NCI-H510A treated with DMSO at 0.1 percent for 48 hours (cell line): Measurements from ENCODE around the gene SERPINE3.

Source experiments
- DNase-seq: peaks from one replicate; lab custom pipeline; 2025; lab: John Stamatoyannopoulos, UW

The SERPINE3 gene

DNA sequence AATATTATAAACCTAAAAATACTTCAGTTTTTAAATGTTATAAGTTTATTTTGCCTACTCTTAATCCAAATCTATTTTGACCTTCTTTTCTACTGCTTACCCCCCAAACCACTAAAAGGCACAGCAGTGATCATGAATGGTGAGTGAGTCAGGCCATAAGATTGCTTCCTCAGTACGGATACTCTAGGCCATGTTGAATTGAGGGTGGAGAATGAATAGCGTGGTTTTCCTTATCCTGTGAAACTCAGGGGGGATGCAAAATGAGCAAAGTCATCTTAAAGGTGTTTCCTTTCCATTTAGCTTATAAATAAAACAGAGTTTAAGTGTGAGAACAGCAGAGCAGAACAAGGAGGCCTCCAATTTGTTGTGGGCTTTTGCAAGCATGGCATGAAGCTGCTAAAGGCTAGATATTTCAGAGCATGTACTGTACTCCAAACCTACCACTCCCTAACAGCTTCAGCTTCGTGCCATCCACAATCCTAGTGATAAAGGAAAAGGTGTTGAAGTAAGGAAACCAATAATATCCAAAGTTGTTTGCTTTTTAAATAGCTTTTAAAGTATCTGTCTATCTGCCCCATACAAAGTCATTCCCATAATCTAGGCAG, 25.0 kb downstream of the SERPINE3 start:
- DNase-seq: no peak

DNA sequence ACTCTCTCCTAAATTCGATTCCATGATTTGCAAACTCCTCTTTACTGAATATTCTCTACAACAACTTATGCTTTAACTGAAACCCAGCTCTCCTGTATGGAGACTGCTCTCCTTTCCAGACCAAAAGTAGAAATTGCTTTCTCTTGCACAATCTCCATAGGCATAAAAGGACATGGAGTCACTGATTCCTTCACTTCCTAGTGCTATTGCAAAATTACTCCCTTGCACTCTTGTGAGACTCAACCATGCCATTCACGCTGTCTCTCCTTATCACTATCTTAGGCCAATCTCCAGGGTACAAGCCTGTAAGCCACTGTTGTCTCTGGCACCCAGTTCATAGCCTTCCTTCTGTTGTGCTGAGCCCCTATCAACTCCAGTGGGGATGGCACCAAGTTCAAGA, 30.6 kb downstream of the SERPINE3 start:
- no peak for DNase-seq

DNA sequence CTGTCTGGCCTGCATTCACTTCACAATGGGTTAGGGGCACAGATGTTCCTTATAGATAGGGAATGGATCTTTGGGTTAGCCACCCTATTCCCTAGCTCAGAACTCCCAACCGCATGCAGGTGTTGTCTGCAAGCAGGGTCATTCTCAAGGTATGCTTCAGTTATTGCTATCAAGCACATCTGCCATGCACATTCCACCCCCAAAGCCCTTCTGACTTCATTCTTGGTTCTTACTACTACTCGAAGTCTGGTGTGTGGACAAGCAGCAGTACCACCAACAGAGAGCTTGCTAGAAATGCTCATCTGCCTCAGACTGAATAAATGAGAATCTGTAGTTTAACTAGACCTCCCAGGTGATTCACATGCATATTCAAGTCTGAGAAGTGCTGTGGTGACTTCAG, 31.3 kb downstream of the SERPINE3 start:
- no peak for DNase-seq

DNA sequence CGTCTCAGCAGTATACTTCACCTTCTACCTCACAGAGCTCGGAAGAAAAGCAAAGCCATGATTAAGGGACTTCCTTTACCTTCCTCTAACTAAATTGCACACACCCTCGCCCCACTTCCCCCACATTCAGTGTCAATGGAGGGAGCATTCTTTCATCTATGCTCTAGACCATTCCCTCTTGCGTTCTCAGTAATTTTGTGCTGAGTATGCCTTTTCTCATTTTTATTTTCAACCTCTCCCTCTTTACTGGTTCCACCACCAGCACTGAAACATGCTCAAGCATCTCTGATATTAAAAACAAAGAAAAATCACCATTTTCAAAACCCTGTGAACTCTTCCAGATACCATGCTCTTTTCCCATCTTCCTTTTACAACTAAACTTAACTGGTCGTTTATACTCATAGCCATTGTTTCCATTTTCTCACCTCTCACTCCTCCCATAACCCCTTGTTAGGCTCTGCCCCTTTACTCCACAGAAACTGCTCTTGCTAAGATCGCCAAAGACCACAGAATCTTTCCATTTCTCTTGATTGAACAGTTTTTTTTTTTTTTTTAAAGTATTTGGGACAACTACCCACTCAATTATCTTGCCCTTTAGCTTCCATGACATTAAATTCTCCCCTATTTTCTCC, 32.4 kb downstream of the SERPINE3 start:
- DNase-seq: no peak

DNA sequence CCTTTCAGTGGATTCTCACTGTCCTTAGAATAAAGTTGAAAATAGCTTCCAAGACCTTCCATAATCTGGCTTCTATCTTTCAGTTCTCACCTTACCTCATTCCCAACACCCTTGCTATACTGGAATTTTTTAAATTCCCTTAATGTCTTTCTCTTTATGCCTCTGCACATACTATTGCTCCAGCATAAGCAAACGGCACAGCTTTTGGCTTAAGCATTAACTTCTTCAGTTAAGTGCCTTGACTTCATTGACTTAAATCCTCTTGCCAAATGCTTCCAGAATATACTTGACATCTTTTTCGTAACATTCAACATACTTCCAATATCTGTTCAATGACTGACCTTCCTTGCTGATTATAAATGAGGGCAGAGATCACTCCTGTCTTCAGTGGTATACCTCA, 34.0 kb downstream of the SERPINE3 start:
- no peak for DNase-seq

DNA sequence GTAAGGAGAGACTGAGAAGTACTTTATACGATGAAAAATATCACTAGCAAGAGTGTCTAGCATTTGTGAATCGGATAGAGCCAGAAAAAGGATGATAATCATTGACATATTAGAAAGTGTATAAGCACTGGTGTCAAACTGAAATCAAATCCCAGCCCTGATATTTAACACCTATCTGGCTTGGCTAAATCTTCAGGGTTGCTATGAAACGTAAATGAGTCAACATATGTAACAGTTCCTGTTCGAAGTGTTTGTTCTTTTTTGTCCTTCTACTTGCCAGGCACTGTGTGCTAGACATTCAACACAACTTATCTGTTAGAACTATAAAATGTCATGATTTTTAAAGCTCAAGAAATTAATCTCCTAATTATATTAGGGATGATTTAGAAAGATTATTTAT, 40.8 kb downstream of the SERPINE3 start:
- peak; percentile 67 for DNase-seq

DNA sequence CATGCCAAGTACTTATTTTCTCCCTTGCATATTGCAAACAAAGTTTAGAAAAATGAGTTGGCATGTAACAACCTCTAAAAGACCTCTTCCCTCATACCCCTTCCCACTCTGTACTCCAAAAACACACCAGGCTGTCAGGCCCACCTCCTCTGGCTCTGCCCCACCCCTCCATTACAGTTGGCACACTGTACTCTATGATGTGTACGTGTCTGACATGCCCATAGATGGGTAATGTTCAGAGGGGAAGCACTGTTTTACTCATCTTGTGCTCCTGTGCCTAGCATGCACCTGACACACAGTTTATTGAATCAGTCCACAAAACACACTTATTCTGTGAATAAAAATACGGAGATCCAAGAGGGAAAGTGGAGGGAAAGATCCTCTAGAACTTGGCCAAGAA, 45.6 kb downstream of the SERPINE3 start:
- no peak for DNase-seq

DNA sequence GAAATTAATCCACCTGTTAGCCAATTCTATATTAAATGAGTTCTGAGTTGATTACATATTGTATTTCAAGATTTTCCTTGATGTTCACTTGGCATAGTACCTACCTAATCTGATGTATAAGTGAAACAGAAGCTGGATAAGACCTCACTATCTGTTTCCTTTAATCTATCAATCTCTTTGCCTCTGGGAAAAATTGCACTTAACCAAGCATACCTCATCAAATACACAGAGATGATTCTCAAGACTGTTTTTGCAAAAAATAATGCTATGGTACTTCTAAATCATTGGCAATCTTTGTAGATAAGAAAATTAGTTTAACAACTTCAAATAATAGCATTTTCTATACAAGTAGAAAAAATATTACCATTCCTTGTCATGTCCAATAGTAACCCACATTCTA, 55.2 kb downstream of the SERPINE3 start:
- DNase-seq: no peak

DNA sequence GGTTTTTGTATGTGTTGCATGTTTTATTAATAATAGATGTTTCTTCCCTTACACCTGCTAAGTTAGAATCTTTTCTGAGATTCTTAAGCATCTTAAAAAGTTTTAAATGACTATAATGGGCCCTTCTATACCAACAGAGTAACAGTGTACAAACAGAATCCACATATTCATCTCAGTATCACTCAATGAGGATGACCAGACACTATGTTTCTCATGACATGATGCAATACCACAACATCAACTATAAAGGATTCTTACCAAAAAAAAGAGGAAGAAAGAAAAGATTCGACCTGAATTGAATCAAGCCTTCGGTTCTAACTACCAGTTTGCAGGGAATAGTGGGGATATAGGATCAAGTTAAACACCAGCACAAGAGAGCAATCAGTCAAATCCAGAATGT, 56.9 kb downstream of the SERPINE3 start:
- no peak for DNase-seq

DNA sequence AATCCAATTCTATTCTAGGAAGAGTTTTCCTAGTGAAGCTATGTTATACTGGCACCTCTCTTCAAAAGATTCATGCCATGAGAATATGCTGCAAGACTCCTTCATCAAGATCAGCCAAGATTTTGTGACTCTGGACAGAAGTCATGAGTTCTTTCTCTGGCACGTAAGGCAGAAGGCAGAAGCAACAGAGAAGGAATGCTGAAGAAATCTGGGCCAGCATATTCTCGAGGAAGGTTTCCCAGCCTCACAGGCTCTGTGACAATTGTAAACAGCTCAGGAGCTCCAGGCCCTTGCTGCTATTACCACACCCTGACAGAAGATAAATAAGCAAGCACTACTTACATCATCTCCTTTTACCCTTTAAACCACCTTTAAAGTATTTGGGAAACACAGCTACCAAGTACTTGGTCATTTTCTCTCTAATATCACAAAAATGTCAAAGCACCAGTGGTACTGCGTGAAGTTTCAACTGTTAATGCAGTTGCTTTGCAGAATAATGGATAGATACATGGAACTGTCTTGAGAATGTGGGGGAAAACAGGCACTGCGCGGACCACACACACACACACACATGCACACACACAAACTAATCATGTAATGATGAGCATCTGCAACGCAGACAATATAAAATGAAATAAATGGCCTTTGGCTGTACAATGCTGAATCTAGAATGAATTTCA, 57.9 kb downstream of the SERPINE3 start:
- DNase-seq: no peak

DNA sequence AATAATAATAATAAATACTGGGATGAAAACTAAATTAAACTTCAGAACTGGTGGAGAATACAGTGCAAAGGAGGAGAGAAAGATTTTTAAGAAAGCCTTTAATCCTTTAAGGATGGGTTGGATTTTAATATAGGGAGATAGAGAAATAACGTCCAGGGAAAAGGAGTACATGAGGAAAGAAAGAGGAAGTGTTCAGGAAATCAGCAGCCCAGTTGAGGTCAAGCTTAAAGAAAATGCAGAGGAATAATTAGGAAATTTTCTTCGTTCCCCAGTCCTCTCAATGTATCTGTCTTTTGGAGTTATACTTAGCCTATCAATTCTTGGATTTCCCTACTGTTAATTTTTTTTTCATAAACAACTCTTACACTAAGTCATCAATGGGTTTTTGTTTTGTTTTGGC, 65.7 kb downstream of the SERPINE3 start:
- DNase-seq: no peak

DNA sequence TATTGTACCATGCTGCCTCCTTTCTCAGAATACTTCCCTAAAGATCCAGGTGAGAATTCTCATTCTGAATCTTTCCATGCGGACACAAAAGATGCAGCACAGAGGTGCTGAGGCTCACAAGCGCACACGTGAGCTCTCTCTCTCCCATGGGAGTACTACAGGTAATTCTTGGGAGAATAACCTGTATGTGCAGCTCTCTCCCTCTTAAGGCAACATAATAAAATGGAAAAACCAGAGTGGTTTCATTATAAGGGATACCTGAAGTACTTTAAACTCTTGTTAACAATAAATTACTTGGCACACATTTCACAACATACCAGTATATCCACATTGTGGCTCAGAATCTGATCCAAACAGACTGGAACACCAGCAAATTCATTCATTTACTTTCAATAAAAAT, 72.9 kb downstream of the SERPINE3 start:
- no peak for DNase-seq
